HG02642 (cell line): ENCODE results near the gene PAFAH1B1.
"Not testable (repeated sequence)": the region's sequence is repeated elsewhere in the genome, so short reads cannot be mapped to it uniquely, and the experiment has no call there.

Experiments
- ATAC-seq: cut with Tn5 transposase; IDR thresholded peaks from one replicate; pipeline ENCODE4 v1.9.1; 2021; ENCODE audit warnings: mild to moderate bottlenecking; ENCODE audit not compliant: unreplicated experiment, poor library complexity

The PAFAH1B1 gene

DNA sequence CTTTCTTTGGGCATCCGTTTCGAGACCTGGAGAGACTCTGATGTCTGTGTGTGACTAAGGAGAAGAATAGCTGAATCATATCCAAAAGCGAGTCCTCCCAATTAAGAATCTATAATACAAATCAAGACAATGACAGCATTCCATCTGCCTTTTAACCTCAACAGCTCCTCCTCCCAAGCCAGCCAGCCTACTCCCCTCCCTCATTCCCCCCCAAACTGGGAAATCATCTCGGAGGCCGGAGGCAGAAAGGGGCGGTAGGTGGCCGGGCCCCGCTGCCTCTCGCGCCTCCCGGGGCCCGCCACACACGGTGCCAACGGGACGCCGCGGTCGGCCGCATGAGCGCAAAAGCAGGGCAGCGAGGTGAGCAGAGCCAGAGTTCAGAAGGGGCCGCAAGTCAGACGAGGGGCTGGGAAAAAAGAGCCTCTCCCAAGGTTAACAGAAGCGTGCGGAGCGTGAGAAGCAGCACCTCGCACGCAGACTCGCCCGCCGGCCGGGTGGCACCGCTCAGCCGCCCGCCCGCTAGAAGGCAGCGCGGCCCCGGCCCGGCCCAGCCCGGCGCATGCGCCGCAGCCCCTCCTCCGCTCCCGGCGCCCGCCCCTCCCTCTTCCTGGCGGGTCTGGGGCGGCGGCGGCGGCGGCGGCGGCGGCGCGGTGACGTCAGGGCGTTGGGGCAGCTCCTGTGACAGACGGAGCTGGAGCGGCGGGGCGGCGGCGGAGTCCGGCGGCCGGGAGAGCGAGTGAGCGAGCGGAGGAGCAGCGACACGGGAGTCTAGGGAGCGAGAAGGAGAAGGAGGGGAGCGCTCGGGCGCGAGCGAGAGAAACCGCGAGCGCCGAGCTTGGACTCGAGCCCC lies at the start of gene PAFAH1B1:
Gene PAFAH1B1, plus strand, starts transcription at position 684 of the 850 bp plus-strand sequence. CDS start 44,635 bp downstream, outside the sequence.
- ATAC-seq, result peak; percentile 87

DNA sequence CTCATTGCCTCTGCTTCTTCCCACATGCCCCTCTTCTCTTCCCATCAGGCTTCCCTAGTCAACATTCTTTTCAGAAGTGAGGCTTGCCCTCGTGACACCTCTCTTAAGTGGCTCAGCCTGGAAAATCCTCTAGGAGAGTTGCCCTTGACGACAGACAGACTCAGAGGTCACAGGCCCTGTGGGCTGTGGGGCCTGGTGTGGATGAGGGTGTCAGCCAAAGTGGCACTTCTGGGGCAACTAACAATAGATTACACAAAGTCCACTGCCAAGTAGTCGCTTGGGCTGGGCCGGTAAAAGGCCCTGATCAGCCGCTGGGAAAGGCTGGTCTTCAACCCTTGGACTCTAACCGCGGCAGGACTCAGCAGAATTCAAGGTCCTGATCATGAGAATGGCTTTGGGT lies 48.1 kb upstream of the PAFAH1B1 start:
- no peak for ATAC-seq

- no peak for ATAC-seq
Measured at GRCh38 chr17:2547176-2547575, 46.3 kb upstream of the PAFAH1B1 start.

GRCh38 chr17:2548026-2548425 lies 45.4 kb upstream of the PAFAH1B1 start:
- not testable (repeated sequence) for ATAC-seq

- ATAC-seq, result no peak
Measured at GRCh38 chr17:2549392-2550211, 43.9 kb upstream of the PAFAH1B1 start.

GRCh38 chr17:2551493-2551892 lies 42.0 kb upstream of the PAFAH1B1 start:
- ATAC-seq, result no peak

GRCh38 chr17:2551928-2552327 lies 41.5 kb upstream of the PAFAH1B1 start:
- no peak for ATAC-seq

DNA sequence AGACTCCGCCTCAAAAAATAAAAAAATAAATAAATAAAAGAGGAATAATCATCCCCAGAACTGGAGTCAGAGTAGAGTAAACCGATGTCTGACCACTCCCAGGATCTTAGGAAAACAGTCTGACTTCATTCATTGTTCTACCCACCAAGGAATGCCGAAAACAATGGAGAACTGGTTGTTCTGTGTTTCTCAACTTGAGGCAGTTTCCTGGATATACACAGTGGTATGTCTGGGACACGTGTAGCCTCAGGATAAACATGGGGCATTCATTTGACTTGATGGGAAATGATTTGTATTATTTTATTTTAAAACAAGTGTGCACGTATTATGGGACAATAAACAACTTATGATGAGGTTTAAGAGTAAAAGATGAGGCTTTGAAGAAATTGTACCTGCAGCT lies 32.8 kb upstream of the PAFAH1B1 start:
- ATAC-seq, result no peak

DNA sequence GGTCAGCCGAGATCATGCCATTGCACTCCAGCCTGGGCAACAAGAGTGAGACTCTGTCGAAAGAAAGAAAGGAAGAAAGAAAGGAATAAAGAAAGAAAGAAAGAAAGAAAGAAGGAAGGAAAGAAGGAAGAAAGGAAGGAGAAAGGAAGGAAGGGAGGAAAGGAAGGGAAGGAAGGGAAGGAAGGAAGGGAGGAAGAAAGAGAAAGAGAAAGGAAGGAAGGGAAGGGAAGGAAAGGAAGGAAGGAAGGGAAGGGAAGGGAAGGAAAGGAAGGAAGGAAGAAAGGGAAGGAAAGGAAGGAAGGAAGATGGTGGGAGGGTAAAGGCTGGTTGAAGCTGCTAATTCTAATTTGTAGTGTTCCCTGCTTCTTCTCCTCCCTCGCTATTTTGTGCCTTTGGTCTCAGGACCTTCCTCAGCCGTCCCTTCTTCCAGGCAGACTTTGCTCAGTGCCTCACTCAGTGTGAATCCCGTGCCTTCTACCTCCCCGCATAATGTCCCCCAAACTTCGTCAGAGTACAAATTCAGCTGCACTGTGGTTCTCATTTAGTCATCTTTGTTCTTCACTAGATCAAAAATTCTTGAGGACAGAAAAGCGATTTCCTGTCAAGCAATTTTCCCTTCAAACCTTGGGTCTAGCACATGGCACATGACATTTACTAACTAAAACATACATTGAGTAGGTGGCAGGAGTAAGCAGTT lies 31.1 kb upstream of the PAFAH1B1 start:
- no peak for ATAC-seq

DNA sequence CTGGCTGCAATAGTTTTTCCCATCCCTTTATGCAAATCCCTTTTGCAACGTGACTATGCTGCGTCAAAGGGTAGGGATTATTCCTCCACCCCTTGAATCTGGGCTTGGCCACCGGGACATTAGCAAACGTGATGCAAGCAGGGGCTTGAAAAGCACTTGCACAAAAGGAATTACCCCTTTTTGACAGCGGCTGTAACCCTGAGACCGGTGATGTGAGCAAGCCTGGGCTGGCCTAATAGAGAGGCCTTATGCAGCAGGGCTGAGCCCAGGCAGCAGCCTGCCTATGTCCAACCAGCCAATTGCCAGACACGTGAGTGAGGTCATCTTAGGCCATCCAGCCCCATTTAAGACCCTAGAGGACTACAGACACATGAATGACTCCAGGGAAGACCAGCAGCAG lies 30.4 kb upstream of the PAFAH1B1 start:
- ATAC-seq, result no peak

- ATAC-seq, result no peak
Measured at GRCh38 chr17:2563543-2563942, 29.9 kb upstream of the PAFAH1B1 start.

DNA sequence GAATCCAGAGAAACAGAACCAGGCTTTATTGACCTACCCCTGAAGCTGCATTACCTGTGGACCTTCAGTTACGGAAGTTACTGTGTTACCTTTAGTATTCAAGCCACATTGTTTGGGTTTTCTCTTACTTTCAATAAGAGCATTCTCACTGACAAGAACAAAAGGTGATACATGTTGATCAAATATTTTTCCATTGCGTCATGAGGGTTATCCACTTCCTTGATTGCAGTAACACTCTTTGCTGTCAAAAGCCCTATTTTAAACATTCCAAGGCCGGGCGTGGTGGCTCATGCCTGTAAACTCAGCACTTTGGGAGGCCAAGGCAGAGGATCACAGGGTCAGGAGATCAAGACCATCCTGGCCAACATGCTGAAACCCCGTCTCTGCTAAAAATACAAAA lies 28.6 kb upstream of the PAFAH1B1 start:
- no peak for ATAC-seq

GRCh38 chr17:2566056-2566455 lies 27.4 kb upstream of the PAFAH1B1 start:
- ATAC-seq, result no peak

GRCh38 chr17:2571523-2572303 lies 21.7 kb upstream of the PAFAH1B1 start:
- ATAC-seq, result no peak

DNA sequence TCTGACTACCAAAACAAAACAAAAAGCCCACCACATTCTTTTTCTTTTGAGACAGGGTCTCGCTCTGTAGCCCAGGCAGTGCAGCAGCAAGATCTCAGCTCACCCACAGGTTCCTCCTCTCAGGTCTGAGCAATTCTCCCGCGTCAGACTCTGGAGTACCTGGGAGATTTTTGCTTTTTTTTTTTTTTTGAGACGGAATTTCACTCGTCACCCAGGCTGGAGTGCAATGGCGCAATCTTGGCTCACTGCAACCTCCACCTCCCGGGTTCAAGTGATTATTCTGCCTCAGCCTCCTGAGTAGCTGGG lies 21.2 kb upstream of the PAFAH1B1 start:
- not testable (repeated sequence) for ATAC-seq

DNA sequence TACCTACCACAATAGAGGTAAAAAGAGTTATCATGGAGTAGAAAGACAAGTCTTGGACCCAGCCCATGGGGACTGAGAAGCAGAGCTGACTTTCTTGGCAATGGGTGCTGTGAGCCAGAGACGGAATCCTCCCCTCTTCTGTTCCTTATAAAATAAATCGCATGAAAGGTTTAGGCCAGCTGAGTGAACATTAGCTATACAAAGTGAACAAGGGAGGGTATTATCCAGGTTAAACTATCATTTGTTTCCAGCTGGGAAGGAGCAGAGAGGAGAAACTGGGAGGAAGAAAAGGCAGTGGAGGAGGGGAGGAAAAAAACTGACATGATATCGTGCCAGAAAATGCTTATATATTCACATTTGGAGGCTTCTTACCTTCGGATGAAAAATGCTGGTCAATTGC lies 13.3 kb upstream of the PAFAH1B1 start:
- no peak for ATAC-seq

DNA sequence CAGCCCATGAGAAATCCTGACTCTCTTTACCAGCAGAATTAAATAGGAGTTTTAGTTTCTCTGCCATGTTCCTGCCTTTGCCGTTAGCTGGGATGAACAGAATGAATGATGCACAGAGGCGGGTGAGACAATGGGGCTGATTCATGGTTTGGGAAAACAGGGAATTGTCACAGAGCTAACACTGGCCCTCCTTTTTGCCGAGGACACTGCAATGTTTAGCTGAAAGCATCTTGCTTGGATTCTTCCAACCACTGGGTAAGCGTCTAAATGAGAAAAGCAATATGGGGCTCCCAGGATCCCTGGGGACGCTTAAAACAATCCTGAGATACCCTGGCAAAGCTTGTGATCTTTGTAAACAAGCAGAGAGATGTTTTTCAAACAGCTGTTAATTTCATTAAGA lies 12.8 kb upstream of the PAFAH1B1 start:
- ATAC-seq, result no peak

DNA sequence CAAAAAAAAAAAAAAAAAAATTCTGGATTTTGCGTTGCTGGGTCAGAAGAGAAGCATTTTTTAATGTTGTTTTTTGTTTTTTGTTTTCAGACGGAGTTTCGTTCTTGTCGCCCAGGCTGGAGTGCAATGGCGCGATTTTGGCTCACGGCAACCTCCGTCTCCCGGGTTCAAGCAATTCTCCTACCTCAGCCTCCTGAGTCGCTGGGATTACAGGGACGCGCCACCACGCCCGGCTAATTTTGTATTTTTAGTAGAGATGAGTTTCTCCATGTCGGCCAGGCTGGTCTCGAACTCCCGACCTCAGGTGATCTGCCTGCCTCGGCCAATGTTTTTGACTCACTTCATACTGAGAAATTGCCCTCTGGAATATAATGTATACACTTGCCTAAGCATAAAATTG lies 11.0 kb upstream of the PAFAH1B1 start:
- ATAC-seq, result no peak

DNA sequence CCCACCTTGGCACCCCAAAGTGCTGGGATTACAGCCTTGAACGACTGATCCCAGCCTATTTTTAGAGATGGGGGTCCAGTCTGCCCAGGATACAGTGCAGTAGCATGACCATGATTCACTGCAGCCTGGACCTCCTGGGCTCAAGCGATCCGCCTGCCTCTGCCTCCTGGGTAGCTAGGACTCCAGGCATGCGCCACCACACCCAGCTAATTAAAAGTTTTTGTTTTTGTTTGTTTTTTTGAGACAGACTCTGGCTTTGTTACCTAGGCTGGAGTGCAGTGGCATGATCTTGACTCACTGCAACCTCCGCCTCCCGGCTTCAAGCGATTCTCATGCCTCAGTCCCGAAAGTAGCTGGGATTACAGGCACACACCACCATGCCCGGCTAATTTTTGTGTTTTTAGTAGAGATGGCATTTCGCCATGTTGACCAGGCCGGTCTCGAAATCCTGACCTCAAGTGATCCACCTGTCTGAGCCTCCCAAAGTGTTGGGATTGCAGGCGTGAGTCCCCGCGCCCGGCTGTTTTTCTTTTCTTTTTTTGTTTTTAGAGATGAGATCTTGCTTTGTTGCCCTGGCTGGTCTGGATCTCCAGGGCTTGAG lies 2.3 kb upstream of the PAFAH1B1 start:
- ATAC-seq, result no peak
